ENCODE results near the gene SECISBP2.
A peak's percentile ranks its signal among the peaks of the same experiment; 100 is the strongest.
"Not testable (repeated sequence)": the region's sequence is repeated elsewhere in the genome, so short reads cannot be mapped to it uniquely, and the experiment has no call there.

Gene SECISBP2

GRCh38 chr9:89318123-89319014 is at the start of gene SECISBP2:
Gene SECISBP2, plus strand, starts transcription at chr9:89318500. Its CDS starts 77 bp downstream, at chr9:89318577.
- peak; percentile 94 for DNase-seq

GRCh38 chr9:89273528-89274279 is 44.6 kb upstream of the SECISBP2 start:
- DNase-seq, result no peak

- no peak for DNase-seq
These were observed 43.5 kb upstream of the SECISBP2 start for GRCh38 chr9:89274838-89275237.

GRCh38 chr9:89276040-89276439 is 42.3 kb upstream of the SECISBP2 start:
- DNase-seq, result not testable (repeated sequence)

- DNase-seq, result no peak
These were observed 41.3 kb upstream of the SECISBP2 start for GRCh38 chr9:89277043-89277442.

- no peak for DNase-seq
These were observed 40.8 kb upstream of the SECISBP2 start for GRCh38 chr9:89277454-89277853.

- no peak for DNase-seq
These were observed 39.7 kb upstream of the SECISBP2 start for GRCh38 chr9:89278551-89278950.

GRCh38 chr9:89278997-89279739 is 39.1 kb upstream of the SECISBP2 start:
- DNase-seq, result no peak

- DNase-seq, result no peak
These were observed 37.2 kb upstream of the SECISBP2 start for GRCh38 chr9:89281106-89281505.

- not testable (repeated sequence) for DNase-seq
These were observed 35.9 kb upstream of the SECISBP2 start for GRCh38 chr9:89282248-89282968.

GRCh38 chr9:89284076-89284475 is 34.2 kb upstream of the SECISBP2 start:
- no peak for DNase-seq

GRCh38 chr9:89291741-89292140 is 26.6 kb upstream of the SECISBP2 start:
- DNase-seq, result no peak

- DNase-seq, result no peak
These were observed 25.3 kb upstream of the SECISBP2 start for GRCh38 chr9:89293014-89293413.

- DNase-seq, result no peak
These were observed 22.9 kb upstream of the SECISBP2 start for GRCh38 chr9:89295400-89295799.

GRCh38 chr9:89301996-89302395 is 16.3 kb upstream of the SECISBP2 start:
- DNase-seq, result not testable (repeated sequence)

GRCh38 chr9:89304020-89304833 is 14.1 kb upstream of the SECISBP2 start:
- DNase-seq, result no peak

GRCh38 chr9:89304834-89305188 is 13.5 kb upstream of the SECISBP2 start:
- no peak for DNase-seq

- DNase-seq, result no peak
These were observed 12.4 kb upstream of the SECISBP2 start for GRCh38 chr9:89305868-89306267.

- DNase-seq, result no peak
These were observed 9.1 kb upstream of the SECISBP2 start for GRCh38 chr9:89309166-89309565.

GRCh38 chr9:89309608-89310474 is 8.5 kb upstream of the SECISBP2 start:
- no peak for DNase-seq
